PFSK-1 (cell line): Measurements from ENCODE around the gene SLC48A1.

Experiments
- POLR2AphosphoS5 ChIP-seq: IDR thresholded peaks from 2 replicates; pipeline ENCODE4 v1.6.1; 2012; ENCODE audit warnings: low read depth, mild to moderate bottlenecking, control low read depth, low read length, moderate library complexity
- SIN3A ChIP-seq: IDR thresholded peaks from 2 replicates; pipeline ENCODE4 v1.6.1; 2012; ENCODE audit warnings: mild to moderate bottlenecking, low read length, moderate library complexity, borderline replicate concordance; ENCODE audit not compliant: insufficient read depth
- TAF1 ChIP-seq: IDR thresholded peaks from 2 replicates; pipeline ENCODE4 v1.6.1; 2012; ENCODE audit warnings: low read length, control low read depth, borderline replicate concordance; ENCODE audit not compliant: insufficient read depth

DNA sequence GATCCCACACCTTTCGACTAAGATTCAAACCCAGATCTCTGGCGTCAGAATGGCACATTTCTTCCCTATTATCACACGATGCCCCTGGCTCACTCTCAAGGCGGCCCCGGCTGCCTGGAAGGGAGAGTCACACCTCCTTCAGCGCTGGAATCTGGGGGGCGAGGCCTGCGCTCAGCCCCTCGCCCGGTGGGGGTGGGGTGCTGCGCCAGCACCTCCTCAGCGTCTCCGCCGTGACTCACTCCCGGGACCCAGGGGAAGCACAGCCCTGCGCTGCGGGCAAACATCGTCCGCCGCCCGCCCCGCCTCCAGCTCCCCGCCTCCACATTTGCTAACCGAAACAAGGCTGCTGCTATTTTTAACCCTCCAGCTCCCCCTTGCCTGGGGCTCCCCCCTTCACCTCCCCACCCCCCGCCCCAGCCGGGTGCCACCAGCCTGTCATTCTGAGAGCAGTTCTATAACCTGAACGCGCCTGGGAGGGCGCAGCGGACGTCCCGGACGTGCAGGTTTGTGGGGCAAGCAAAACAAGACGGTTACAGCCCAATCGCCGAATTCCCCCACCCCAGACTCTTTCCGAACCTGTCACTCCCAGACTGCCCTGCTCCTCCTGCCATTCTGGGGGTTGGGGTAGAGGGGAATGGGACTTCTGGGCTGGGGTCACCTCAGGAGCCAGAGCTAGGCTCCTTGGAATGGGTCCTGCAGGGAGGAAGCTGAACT lies 39.9 kb downstream of the SLC48A1 start:
- TF ChIP-seq POLR2AphosphoS5 (no peak), SIN3A (no peak), TAF1 (no peak)
